ENCODE measurements around the gene ODR4.

- TF ChIP-seq CTCF (conservative IDR thresholded peaks at IDR 0.05; ENCODE audit: low read depth, low read length) (no peak), EZH2 (IDR thresholded peaks at IDR 0.05; ENCODE audit: low read length, unreplicated experiment) (no peak), EZH2phosphoT487 (IDR thresholded peaks at IDR 0.05; ENCODE audit: borderline replicate concordance, low read length) (no peak)
Observed at GRCh38 chr1:186461014-186461413, 85.4 kb downstream of the ODR4 start, which contains the start of gene PDC.

All from PC-3 (cell line).